ENCODE measurements around the gene BAIAP2.

Gene BAIAP2

DNA sequence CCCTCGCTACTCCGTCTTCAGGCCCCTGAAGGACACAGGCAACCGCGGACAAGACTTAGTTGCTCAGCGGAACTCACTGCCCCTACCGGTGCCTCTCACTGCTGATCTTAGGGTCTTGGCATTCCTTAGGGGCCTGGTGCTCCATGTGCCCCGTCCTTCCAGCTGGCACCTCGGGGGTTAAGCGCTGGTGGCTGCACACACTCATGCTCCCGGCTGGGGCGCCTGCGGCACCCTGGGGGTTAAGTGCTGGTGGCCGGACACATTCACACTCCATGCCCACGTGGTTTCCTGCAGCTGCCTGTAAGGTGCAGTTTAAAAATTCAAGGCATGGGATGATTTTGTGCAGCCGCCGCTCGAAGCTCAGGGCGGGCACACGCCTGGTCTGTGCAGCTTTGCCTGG is 45.1 kb downstream of the BAIAP2 start:
- TF ChIP-seq CTCF (IDR thresholded peaks at IDR 0.05; ENCODE audit: low read depth, low read length) = no peak
- Histone ChIP-seq H3K27me3 (no peaks in the 10 kb centered on the region), H3K9me3 (no peaks in the 10 kb centered on the region), H3K4me3 (ENCODE audit: low read depth, low read length) (no peak overlapping the region), H3K36me3 (peaks cover 6% of the 10 kb centered on the region), H3K4me1 (peaks cover 30% of the 10 kb centered on the region)
- DNase-seq = no peak

- no peak for DNase-seq
- no peak for TF ChIP-seq CTCF (IDR thresholded peaks at IDR 0.05; ENCODE audit: low read depth, low read length)
- Histone ChIP-seq H3K27me3 (no peaks in the 10 kb centered on the region), H3K9me3 (no peaks in the 10 kb centered on the region), H3K4me3 (ENCODE audit: low read depth, low read length) (no peak overlapping the region), H3K4me1 (peaks cover 16% of the 10 kb centered on the region), H3K36me3 (peaks cover 9% of the 10 kb centered on the region)
These were observed 46.5 kb downstream of the BAIAP2 start for GRCh38 chr17:81081222-81082176.

GRCh38 chr17:81082177-81083073 is 47.5 kb downstream of the BAIAP2 start:
- peaks cover 12% of the 10 kb centered on the region for H3K4me1 ChIP-seq
- no peaks in the 10 kb centered on the region for H3K27me3 ChIP-seq
- peaks cover 13% of the 10 kb centered on the region for H3K36me3 ChIP-seq
- no peak overlapping the region for H3K4me3 ChIP-seq (ENCODE audit: low read depth, low read length)
- DNase-seq = no peak
- no peaks in the 10 kb centered on the region for H3K9me3 ChIP-seq
- TF ChIP-seq CTCF (IDR thresholded peaks at IDR 0.05; ENCODE audit: low read depth, low read length) = no peak

DNA sequence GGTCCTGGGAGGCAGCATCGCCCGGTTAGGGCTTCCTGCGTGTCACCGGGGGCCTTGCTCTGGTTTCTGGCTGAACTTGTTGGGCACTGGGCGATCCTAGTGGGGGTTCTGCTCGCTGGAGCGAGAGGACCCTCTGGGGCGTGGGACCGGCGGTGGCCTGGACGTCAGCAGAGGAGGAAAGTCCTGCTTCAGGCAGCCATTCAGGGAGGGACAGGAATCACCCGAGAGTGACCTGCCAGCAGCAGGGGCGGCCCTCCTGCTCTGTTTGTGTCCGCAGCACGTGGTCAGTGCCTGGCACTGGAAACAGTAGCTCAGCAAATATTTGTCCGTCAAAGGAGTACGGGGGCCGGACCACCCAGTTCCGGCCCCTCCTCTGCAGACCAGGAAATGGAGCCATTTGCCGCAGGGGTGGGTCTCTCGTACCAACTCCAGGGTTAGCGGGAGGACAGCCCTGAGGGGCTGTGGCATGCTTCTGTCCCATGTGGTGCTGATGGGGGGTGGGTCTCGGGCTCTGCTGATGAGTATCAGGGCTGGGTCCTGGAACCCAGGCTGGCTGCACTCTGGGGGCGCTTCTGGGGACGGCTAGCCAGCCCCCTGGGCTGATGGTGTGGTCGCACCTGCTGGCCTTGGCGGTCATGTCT is 48.3 kb downstream of the BAIAP2 start:
- no peaks in the 10 kb centered on the region for H3K27me3 ChIP-seq
- H3K4me3 ChIP-seq (ENCODE audit: low read depth, low read length) = no peak overlapping the region
- TF ChIP-seq CTCF (IDR thresholded peaks at IDR 0.05; ENCODE audit: low read depth, low read length) = no peak
- peak; percentile 49 for DNase-seq
- H3K36me3 ChIP-seq = peaks cover 15% of the 10 kb centered on the region
- no peaks in the 10 kb centered on the region for H3K9me3 ChIP-seq
- H3K4me1 ChIP-seq = peaks cover 12% of the 10 kb centered on the region

DNA sequence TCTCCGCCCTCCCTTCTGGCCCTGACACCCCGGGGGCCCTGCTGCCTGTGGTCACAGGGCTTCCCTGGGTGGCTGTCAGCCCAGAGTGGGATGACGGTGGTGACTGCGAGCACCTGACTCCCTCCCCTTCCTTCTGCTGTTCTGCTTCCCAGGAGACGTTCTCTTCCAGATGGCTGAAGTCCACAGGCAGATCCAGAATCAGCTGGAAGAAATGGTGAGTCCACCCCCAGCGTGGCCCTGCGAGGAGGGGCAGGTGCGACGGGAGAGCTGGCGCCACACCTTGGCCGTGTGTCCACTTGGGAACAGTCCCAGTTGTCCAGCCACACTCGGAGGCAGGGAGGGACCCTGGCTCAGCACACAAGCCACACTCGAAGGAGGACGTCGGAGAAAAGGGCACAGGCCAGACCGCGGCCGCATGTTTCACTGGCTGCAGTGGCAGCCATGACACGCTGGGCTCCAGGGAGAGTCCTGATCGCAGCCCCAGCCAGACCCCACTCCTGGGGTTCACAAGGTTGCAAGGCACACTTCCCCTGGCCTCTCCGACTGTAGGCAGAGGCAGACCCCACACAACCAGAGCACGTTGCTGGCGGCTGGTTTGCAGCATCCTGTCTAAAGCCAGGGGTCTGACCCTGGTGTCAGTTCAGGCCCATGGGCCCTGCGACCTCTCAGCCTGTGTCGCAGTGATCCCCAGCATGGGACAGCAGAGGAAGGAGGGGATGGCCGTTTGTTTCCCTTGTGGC is 49.9 kb downstream of the BAIAP2 start:
- H3K4me3 ChIP-seq (ENCODE audit: low read depth, low read length) = no peak overlapping the region
- no peak for DNase-seq
- H3K36me3 ChIP-seq = peaks cover 16% of the 10 kb centered on the region
- no peaks in the 10 kb centered on the region for H3K9me3 ChIP-seq
- peaks cover 12% of the 10 kb centered on the region for H3K4me1 ChIP-seq
- H3K27me3 ChIP-seq = no peaks in the 10 kb centered on the region
- TF ChIP-seq CTCF (IDR thresholded peaks at IDR 0.05; ENCODE audit: low read depth, low read length) = no peak
